Pulmonary artery endothelial cell (primary cell): ENCODE results near the gene FAM20B. TPM values are rescaled to one million over a fixed set of nuclear protein-coding genes. Genes with fewer than 3 reads are reported as not detected.

Experiments
- DNase-seq: peaks from one replicate; pipeline ENCODE4 v3.0.0-alpha.2; 2011; ENCODE audit warnings: low read depth, low spot score
- total RNA-seq: library from RNA; depleted of rRNA; stranded (reverse); fragments of >200 nt; gene quantifications from 2 replicates; pipeline ENCODE4 v1.2.3, GENCODE V29; 2014

FAM20B gene
- total RNA-seq, 1 donor from 2014 or later: 38.1 TPM

DNA sequence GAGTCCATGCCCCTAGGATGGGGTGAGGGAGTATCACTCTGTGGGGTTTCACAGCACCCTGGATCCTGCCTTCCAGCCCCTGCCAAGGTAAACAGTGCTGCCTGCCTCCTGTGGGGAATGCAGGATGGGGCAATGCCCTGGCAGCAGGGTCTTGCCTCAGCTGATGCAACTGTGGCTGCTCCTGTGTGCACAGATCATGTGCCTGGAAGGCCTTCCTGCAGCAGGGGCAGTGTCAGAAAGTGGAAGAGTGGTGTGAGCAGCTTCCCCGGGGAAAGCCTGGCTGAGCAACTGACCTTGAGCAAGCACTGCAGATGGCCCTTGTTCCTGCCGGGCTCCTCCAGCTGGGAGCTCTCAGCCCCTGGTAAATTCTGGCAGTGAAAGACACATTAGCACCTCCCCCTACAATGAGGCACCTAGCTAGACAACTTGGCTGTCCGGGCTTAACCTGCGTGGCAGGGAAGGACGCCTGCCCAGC, 66.0 kb downstream of the FAM20B start:
- DNase-seq: no peak

DNA sequence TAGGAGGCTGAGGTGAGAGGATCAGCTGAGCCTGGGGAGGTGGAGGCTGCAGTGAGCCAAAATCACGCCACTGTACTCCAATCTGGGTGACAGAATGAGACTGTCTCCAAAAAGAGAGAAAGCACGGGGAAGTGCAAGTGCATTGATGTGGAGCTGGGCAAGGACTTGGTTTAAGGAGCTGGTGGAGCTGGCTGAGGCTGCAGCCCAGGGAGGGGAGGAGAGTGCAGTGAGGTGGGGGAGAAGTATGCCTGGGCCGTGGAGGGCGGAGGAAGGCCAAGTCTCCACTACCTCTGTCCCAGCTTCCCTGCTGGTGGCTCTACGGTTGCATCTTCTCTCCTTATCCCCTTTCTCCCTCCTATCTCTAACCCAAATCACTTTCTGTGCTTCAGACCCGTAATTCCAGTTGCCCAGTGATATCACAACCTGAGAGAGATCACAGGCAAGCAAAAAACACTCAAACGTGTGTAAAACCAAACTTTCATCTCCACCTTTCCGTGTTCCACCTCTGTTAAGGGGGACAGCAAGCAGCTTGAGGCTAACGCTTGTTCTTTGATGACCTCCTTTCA, 67.3 kb downstream of the FAM20B start:
- no peak for DNase-seq

DNA sequence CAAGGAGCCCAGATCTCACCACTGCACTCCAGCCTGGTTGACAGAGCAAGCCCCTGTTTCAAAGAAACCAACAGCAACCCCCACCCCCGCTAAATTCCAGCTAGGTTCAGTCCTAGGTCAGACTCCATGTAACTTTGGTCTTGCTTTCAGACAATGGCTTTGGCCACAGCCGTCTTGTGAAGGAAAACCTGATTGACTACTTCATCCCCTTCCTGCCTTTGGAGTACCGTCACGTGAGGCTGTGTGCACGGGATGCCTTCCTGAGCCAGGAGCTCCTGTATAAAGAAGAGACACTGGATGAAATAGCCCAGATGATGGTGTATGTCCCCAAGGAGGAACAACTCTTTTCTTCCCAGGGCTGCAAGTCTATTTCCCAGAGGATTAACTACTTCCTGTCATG, 69.1 kb downstream of the FAM20B start:
- DNase-seq: no peak

DNA sequence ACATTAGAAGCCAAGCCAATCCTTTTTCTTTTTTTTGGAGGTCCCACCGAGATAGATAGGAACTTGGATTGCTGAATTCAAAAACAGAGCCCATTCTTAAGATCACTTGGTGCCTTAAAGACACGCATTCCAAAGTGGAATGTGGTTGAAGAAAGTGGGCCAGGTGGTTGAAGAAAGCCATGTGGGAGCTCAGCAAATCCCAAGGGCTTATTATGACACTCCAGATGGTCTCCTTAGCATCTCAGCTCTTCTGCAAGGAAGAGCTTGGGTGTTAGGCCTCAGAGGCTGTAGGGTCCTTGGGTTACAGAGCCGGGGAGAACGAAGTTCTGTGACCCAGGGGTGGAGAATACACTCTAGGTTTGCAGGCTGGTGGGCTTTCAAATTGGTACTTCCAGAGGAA, 69.7 kb downstream of the FAM20B start:
- no peak for DNase-seq

DNA sequence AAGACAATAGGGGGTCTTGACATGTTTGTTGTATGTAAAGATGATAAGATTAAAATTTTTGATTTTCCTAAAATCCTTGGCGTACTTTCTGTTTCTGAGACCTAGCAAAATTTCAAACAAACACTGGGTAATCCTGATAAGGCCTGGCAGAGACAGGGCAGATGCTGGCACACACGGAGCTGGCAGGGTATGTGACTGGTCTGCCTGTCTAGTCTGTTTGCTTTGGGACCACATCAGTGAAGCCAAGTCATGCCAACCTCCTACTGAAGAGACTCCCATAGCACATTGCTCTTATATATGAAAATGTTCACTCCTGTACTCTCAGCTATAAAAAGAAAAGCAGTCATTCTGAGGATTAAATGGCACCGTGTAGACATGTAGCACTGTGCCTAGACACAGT, 70.2 kb downstream of the FAM20B start:
- no peak for DNase-seq

DNA sequence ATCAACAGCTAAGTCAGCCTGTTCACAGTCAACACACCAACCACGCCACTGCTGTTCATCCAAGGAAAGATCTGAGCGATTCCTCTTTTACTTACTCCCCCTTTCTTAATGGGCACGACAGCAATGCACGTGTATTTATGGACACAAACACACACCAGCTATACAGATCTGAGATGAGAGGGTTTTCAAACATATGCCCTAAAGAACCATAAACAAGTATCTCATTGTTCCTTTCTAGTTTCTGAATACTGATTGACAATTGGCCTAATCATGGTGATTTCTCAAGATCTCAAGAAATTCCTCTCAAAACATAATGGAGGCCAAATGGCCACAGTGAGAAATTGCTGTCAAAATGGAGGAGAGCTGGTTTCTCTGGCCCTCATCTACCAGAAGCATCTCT, 74.2 kb downstream of the FAM20B start:
- no peak for DNase-seq

DNA sequence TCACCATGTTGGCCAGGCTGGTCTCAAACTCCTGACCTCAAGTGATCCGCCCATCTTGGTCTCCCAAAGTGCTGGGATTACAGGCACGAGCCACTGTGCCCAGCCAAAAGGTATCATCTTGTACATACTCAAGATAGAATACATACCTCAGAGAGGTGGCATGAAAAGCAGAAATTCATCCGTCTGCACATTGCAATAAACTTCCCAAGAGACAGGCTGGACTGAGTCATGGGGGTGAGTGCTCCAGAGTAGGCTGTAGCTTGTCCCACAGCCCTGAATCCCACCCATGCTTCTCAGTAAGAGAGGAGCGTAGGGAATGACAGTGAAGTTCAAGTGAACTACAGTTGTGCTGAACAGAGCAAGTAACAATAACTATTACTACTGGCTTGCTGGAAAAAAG, 75.9 kb downstream of the FAM20B start:
- no peak for DNase-seq

DNA sequence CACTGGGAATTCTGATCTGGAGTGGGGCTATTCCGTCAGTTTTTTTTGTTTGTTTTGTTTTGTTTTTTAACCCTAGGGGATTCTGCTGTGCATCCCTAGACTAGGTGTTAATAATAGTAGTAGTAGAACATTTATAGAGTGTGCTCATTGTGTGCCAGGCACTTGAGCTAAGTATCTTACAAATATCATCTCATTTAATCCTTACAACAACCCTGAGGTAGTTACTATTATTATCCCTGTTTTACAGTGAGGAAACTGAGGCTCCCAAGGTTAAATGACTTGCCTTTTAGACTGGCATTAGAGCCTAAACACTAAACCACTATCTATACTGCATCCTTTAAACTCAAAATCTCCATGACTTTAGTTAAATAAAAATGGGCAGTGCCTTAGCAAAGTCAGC, 78.3 kb downstream of the FAM20B start:
- no peak for DNase-seq

DNA sequence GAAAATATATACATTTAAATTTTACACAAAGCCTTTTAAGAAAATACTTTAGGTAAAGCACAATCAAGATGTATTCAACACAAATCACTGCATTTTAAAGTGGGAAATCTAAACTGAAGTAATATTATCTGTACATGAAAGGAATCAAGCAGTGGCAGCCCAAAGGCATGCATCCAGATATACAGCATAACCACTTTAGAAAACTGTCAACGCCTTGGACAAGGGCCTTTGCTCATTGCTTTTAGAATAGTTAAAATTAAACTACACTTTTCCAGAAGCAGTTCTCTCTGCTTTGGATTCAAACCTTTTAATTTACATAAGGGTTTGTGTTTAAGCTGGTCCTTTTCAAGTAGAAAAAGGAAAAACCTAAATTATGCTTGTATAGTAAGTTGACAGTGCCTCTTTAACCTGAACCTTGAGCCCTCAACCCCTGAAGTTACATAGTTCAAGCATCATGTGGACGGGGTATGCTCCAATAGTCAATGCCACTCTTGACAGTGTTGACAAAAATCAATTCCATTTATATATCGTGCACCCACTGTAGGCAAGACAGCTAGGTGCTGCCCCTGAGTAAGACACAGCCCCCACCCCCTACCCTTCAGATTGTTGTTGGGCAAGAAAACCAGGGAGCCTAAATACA, 79.0 kb downstream of the FAM20B start:
- DNase-seq: no peak

DNA sequence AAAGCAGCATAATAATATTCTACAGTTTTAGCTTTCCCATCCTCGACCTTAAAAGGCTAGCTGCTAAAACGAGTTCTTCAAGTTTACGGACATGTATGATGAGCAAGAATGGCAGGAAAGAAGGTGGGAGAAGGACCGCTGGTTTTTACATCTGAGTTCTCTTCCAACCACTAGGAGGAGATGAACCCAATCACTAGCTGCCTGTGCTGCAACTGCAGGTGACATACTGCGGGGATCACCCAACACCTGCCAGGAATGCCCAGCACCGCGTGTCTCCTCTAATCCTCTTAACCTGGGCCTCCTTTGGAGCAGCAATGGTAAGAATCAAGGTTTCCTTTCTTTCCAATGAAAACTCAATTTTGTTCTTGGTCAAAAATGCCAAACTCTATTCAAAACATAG, 79.7 kb downstream of the FAM20B start:
- no peak for DNase-seq

DNA sequence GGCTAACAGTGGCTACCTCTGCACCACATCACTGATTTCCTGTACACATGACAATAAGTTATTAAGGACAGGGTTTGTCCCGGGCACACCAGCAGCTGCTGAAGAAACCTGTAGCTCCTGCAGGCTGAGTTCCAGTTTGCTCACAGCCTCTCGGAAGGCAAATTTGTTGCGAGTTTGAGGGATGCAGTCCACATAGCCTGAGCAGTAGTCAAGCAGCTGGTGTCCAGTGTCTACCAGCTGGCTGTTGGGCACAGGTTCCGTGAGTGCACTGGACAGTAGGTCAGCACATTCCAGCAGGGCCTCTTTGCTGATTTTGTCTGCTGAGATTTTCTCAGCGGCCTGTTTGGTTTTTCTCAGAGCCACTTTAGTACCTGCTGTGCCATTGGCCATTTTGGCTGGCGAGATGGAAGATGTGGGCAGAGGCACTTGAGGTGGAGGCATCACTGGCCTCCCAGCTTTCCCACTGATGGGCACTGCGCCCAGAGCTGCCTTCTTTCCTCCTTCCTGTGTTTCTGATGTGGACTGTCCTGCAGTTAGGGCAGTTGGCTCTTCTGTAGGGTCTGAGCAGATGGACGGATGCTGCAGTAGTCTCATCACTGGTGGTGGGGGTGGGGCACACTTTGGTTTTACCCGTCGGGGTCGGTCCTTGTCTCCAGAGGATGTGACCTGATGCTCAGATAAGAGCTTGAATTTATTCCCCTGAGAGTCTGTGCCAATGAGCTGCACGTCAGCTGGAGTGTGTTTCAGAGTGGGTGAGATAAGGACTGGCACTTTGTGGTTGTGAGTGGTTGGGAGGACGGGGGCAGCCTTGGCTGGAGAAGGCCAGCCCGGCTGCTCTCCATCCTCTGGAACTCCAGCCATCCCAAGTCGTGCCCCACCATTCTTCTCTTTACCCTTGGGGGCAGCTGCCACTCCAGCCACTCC, 82.3 kb downstream of the FAM20B start:
- no peak for DNase-seq

DNA sequence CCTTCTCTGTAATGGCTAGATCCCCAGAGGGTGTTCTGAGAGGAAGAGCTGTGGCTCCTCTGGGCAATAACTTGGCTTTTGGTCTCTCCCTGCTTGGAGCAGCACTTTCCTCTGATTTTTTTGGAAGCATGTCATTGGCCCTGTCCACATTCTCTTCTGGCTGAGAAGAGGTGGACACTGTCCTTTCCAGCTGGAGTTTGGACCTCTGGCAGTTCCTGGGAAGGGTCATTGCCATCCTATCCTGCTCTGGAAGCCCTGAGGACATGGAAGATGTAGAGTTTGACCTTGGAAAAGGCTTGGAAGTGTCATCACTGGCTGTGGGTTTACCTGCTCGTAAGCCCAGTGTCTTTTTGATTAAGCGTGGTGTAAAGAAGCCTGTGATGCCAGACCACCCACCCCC, 83.0 kb downstream of the FAM20B start:
- no peak for DNase-seq

DNA sequence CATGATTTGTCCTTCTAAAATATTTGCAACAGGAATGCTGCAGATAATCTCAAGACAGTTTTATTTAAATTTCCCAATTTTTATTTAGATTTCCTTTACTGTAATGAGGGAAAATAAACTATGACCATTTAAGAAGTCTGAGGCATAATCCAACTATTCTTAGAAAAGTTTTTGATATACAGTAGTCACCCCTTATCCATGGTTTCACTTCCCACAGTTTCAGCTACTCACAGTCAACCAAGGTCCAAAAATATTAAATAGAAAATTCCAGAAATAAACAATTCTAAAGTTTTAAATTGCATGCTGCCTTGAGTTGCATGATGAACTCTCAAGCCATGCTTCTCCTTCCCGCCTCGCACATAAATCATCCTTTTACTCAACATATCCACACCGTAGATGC, 89.5 kb downstream of the FAM20B start:
- no peak for DNase-seq

DNA sequence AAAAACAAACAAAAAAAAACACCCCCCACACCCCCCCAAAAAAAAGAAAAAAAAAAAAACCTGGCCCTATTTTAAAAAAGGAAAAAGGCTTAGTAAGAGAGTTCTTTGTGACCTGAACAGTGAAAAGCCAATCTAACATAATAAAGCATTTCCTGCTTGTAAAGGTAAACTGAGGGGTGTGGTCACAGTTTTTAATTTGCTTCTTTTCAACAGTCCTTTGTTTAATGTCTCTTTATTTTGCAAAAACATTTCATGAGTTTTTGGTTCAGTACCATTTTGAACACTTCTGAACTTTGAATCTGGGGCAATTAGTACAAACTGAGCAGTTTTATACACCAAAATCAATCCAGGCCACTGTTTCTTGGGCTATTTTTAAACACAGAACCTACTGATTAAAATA, 93.8 kb downstream of the FAM20B start:
- DNase-seq: no peak

DNA sequence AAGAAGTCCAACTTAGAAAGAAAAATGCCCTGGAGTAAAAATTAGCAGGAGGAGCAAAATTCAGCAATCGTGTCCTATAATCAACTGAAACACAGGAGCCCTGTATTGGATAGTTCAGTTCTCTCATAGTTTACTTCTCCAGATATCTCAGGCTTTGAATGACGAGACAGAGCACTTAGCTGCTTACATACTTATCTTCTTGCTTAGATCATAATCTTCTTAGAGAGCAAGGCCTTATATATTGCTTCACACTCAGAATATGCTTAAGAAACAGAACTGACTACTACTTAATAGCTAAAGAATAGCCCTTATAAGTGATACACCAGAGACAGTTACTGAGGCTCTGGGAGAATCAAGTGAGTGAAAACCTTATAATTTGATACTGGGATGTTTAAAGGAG, 95.0 kb downstream of the FAM20B start:
- no peak for DNase-seq

DNA sequence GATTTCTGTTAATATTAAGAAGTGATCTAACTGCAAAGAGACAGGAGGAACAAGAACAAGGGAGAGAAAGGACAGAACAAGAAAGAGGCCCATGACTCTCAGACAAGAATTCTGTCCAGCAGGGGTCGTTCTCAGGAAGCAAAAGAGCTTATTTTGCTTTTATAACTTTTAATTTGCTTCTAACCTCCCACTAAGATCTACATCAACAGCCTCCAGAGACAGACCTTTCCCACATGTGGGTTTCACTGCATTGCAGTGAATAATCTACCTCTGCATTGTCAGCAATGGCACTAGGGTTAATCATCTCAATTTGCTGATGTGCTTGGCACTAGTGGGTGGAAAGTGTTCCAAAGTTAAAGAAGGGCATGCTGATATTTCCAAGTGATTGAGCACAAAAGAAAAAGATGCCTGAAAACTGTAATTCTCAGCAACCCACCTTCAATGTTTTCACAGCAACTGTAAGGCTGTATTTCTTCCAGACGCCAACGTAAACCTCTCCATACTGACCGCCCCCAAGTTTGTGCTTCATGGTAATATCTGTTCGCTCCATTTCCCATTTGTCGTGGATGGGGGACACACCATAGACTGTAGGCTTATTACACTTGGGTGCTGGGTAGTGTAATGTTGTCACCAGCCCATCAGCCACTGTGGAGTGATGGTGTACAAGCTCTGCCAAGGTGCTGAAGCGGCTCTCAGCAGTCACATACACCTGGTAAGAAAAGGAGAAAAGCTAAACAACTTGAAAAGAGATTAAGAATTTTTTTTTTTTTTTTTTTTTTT, 95.7 kb downstream of the FAM20B start:
- no peak for DNase-seq

DNA sequence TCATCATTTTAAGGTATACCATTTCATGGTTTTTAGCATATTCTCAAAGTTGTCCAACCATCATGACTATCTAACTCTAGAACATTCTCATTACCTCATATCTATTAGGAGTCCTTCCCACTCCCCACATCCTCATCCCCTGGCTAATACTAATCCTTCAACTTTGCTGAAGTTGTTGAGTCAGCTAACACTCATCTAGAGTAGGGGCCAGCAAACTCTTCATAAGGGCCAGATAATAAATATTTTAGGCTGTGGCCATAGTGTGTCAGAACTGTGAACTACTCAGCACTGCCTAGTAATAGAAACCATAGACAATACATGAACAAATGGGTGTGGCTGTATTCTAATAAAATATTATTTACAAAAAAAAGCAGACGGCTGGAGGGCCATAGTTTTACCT, 99.2 kb downstream of the FAM20B start:
- no peak for DNase-seq

Other genes starting within 250 kb of the FAM20B start
- under 0.01 TPM in 1 of 2 replicates, not detected in the other for gene ANGPTL1, start 154.8 kb upstream of the FAM20B start, total RNA-seq
- gene TOR3A, start 56.2 kb downstream of the FAM20B start, total RNA-seq: 28.0 and 34.8 TPM in 2 replicates
- gene ABL2, start 203.8 kb downstream of the FAM20B start, total RNA-seq: 138 and 158 TPM in 2 replicates